HL-60 (cell line): Measurements from ENCODE around the gene BDH2.

Experiments
- GABPA ChIP-seq: IDR thresholded peaks from 2 replicates; pipeline ENCODE4 v1.6.1; 2012; ENCODE audit warnings: low read depth
- POLR2AphosphoS5 ChIP-seq: IDR thresholded peaks from 2 replicates; pipeline ENCODE4 v1.6.1; 2012; ENCODE audit warnings: low read depth
- TF ChIP-seq, protein P1 (sequence below): IDR thresholded peaks from one replicate; pipeline ENCODE4 v1.5.1; 2011; ENCODE audit warnings: low read length, control low read depth, inconsistent platforms; ENCODE audit not compliant: insufficient read depth
- TF ChIP-seq, protein P2 (sequence below): IDR thresholded peaks from 2 replicates; pipeline ENCODE4 v1.6.1; 2012; ENCODE audit warnings: low read depth; ENCODE audit not compliant: insufficient replicate concordance

DNA sequence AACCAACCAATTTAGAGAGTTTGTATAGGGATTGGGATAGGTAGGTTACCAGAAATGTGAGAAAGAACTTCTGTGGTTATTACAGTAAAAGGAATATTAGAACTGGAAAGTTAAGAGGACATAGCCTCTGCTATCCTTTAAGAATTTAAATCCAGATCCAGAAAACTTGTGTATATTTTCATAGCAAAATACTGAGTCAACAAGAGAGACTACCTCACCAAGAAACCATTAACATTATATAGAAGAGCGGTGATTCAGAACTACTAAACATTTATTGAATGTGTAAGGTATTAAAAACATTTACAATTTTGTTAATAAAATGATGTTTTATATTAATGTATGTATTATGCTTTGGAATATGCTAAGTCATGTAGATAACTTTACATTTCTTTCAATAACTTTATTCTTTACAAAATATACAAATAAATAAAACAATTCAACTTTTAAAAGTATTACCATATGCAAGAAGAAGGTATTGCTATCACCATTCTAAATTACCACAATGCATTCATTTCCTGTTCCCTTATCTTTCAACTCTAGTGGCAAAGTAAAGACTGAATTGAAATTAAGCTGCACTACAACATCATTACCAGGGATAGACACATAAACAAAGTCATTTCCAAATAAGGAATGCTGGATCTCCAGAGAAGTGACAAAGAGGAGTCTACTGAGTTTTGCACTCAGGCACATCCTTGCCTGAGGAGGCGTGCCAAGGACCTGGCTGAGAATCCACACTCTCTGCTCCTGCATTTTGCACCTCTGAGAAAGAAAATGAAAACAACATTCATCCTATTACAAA, 6.1 kb upstream of the BDH2 start:
- TF ChIP-seq, protein P1, sequence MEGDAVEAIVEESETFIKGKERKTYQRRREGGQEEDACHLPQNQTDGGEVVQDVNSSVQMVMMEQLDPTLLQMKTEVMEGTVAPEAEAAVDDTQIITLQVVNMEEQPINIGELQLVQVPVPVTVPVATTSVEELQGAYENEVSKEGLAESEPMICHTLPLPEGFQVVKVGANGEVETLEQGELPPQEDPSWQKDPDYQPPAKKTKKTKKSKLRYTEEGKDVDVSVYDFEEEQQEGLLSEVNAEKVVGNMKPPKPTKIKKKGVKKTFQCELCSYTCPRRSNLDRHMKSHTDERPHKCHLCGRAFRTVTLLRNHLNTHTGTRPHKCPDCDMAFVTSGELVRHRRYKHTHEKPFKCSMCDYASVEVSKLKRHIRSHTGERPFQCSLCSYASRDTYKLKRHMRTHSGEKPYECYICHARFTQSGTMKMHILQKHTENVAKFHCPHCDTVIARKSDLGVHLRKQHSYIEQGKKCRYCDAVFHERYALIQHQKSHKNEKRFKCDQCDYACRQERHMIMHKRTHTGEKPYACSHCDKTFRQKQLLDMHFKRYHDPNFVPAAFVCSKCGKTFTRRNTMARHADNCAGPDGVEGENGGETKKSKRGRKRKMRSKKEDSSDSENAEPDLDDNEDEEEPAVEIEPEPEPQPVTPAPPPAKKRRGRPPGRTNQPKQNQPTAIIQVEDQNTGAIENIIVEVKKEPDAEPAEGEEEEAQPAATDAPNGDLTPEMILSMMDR = no peak
- TF ChIP-seq POLR2AphosphoS5 = no peak
- no peak for TF ChIP-seq GABPA
- TF ChIP-seq, protein P2, sequence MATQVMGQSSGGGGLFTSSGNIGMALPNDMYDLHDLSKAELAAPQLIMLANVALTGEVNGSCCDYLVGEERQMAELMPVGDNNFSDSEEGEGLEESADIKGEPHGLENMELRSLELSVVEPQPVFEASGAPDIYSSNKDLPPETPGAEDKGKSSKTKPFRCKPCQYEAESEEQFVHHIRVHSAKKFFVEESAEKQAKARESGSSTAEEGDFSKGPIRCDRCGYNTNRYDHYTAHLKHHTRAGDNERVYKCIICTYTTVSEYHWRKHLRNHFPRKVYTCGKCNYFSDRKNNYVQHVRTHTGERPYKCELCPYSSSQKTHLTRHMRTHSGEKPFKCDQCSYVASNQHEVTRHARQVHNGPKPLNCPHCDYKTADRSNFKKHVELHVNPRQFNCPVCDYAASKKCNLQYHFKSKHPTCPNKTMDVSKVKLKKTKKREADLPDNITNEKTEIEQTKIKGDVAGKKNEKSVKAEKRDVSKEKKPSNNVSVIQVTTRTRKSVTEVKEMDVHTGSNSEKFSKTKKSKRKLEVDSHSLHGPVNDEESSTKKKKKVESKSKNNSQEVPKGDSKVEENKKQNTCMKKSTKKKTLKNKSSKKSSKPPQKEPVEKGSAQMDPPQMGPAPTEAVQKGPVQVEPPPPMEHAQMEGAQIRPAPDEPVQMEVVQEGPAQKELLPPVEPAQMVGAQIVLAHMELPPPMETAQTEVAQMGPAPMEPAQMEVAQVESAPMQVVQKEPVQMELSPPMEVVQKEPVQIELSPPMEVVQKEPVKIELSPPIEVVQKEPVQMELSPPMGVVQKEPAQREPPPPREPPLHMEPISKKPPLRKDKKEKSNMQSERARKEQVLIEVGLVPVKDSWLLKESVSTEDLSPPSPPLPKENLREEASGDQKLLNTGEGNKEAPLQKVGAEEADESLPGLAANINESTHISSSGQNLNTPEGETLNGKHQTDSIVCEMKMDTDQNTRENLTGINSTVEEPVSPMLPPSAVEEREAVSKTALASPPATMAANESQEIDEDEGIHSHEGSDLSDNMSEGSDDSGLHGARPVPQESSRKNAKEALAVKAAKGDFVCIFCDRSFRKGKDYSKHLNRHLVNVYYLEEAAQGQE = no peak
